Left forelimb (tissue), 1 donor: ENCODE data around the gene BCAS4.
"Not testable (repeated sequence)": the region's sequence is repeated elsewhere in the genome, so short reads cannot be mapped to it uniquely, and the experiment has no call there.

ENCODE experiments used
- DNase-seq: peaks from one replicate; pipeline ENCODE4 v3.0.0-alpha.2; 2018; ENCODE audit warnings: low spot score

BCAS4 gene

DNA sequence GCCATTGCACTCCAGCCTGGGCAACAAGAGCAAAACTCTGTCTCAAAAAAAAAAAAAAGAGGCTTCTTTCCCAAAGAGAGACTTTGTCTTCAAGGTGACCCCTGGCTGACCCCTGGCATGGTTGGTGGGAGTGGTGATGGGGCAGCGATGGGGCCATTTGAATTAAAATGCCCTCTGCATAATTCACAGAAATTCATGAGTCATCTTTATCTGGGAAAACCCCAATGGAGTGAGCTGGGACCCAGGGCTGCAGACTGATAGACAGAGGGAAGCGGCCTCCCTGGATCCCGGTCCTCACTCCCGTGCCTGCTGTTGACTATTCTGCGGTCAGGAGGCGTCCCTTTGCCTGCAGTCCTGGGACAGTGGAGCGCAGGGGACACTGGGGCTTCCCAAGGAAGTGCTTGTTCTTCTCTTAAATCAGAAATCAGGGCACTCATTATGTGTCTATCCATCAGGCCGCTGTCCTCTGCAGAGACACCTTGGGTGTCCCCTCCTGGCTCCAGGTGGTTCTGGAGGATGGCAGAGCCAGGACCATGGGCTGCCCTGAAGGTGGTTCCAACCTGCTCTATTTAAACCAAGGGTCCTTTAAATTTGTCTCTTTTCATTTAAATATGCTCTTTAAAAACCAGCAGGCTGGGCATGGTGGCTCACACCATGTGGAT is 23.3 kb upstream of the BCAS4 start:
- peak; percentile 14 for DNase-seq

DNA sequence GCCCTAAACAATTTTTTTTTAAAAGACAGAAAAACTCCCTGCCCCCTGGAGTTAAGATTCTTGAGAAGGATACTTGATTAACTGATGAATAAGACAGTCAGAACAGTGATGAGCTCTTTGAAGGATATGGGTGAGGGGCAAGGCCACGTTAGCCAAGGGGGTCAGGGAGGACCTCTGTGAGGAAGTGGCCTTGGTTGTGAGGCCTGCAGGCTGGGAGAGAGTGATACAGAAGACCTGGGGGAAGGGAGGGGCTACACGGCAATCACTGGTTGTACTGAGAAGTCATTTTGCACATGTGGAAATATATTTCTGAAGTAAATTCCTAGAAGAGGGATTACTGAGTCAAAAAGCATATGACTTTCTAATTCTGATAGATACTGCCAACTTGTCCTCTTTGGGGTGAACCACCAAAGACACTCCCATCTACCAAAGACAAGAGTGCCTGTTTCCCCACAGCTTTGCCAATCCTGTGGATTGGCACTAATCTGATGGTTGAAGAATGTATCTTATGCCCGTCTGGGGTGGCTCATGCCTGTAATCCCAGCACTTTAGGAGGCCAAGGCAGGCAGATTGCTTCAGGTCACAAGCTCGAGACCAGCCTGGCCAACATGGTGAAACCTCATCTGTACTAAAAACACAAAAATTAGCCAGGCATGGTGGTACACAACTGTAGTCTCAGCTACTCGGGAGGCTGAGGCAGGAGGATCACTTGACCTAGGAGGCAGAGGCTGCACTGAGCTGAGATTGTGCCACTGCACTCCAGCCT is 22.3 kb upstream of the BCAS4 start:
- DNase-seq = peak; percentile 30

DNA sequence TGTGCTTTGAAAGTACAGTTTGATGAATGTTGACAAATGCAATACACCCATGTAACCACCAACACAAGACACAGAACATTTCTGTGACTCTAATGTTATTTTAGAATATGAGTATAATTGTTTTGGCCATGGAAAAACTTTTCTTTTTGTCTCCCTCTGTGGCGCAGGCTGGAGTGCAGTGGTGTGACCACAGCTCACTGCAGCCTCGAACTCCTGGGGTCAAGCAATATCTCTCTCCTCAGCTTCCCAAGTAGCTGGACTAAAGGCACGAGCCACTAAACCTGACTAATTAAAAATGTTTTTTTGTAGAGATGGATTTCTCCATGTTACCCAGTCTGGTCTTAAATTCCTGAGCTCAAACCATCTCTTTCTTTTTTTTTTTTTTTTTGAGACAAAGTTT is 20.3 kb upstream of the BCAS4 start:
- DNase-seq = no peak

DNA sequence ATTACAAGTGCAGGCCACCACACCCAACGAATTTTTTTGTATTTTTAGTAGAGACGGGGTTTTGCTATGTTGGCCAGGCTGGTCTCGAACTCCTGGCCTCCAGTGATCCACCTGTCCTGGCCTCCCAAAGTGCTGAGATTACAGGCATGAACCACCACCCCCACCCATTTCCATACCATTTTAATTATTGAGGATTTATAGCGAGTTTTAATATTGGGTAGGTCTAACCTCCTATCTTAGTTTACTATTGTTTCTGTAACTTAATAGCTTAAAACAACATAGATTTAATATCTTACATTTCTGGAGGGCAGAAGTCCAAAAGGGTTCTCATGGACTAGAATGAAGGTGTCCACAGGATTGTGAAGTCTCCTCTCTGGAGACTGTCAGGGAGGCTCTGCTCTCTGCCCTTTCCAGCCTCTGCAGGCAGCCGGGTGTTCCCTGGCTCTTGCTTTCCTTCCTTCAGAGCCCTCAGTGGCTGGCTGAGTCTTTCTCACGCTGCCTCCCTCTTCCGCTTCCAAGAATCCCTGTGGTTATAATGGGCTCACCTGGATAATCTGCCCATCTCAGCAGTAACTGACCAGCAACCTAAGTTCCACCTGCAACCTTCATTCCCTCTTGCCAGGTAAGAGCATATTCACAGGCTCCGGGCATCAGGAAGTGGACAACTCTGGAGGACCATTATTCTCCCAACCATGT is 18.6 kb upstream of the BCAS4 start:
- DNase-seq = peak; percentile 26

DNA sequence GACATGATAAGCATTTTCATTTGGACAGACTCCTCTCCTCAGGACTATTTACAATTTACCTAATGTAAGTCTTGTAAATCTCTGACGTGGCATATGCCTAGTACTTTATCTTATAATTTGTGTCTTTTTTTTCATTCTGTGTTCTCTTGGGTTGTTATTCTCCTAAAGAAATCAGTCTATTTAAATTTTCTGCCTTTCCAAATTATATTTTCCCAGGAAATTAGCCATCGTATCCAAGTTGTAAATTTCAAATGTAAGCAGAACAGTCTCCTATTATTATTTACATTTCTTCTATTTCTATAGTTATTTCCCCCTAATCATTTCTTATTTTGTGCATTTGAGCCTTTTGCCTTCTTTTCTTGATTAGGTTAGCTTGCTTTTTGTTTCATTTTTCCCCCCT is 17.5 kb upstream of the BCAS4 start:
- DNase-seq = no peak

DNA sequence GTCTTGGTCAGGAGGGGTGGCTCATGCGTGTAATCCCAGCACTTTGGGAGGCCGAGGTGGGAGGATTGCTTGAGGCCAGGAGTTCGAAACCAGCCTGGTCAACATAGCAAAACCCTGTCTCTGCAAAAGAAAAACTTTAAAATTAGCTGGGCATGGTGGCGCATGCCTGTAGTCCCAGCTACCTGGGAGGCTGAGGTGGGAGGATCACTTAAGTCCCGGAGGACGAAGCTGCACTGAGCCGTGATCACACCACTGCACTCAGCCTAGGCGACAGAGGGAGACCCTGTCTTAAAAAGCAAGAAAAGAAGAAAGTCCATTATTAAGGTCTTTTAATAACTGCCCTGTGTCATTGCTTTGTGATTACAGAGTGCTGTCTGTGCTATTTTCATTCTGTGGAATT is 15.9 kb upstream of the BCAS4 start:
- DNase-seq = peak; percentile 11

DNA sequence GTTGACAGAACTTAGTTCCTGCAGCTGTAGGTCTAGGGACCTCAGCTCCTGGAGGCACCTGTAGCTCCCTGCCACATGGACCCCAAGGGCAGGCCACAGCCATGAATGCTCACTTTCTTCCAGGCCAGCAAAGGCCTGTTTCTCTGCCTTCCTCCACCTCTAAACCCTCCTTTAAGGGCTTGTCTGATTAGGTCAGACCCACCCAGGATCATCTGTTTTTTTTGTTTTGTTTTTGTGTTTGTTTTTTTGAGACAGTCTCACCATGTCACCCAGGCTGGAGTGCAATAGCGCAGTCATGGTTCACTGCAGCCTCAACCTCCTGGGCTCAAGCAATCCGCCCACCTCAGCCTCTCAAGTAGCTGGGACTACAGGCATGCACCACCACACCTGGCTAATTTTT is 11.5 kb upstream of the BCAS4 start:
- DNase-seq = no peak

DNA sequence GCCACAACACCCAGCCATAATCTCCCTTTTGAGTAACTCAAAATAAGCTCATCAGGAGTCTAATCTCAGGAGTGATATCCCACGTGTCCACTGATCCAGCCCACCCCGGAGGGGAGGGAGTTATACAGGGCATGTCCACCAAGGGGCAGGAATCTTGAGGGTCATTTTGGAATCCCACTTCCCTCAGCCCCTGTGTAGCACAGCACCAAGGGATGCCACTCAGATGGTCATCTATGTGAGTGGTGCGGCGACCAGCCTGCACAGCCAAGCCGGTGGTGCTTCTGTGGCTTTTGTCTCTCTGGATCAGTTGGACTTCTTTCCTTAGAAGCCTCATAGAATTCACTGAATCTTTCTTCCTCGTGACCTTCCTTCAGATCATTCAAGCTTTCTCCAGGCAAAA is 11.0 kb upstream of the BCAS4 start:
- no peak for DNase-seq

DNA sequence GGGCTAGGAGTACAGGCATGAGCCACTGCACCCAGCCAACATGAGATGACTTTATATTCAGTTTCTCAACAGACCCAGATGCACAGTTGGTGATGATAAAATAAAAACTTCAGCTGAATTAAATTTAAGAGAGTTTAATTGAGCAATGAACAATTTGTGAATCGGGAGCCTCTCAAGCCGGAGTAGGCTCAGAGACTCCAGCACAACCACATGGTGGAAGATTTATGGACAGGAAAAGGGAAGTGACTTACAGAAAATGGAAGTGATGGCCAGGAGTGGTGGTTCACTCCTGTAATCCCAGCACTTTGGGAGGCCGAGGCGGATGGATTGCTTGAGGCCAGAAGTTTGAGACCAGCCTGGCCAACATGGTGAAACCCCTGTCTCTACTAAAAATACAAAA is 10.4 kb upstream of the BCAS4 start:
- no peak for DNase-seq

DNA sequence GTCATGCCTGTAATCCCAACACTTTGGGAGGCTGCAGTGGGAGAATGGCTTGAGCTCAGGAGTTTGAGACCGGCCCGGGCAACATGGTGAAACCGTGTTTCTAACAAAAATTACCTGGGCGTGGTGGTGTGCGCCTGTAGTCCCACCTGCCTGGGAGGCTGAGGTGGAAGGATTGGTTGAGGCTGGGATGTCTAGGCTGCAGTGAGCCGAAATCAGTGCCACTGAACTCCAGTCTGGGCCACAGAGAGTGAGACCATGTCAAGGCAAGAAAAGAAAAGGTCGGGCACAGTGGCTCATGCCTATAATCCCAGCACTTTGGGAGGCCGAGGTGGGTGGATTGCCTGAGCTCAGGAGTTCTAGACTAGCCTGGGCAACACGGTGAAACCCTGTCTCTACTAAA is 8.2 kb upstream of the BCAS4 start:
- DNase-seq = no peak

DNA sequence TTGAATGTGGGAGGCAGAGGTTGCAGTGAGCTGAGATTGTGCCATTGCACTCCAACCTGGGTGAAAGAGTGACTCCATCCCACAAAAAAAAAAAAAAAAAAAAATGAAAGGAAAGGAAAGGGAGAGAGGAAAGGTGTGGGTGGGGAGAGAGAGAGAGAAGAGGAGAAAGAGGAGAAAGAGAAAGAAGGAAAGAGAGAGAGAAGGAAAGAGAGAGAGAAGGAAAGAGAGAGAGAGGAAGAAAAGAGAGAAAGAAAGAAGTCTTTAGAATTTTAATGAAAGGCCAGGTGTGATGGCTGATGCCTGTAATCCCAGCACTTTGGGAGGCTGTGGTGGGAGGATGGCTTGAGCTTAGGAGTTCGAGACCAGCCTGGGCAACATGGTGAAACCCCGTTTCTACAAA is 7.7 kb upstream of the BCAS4 start:
- no peak for DNase-seq

DNA sequence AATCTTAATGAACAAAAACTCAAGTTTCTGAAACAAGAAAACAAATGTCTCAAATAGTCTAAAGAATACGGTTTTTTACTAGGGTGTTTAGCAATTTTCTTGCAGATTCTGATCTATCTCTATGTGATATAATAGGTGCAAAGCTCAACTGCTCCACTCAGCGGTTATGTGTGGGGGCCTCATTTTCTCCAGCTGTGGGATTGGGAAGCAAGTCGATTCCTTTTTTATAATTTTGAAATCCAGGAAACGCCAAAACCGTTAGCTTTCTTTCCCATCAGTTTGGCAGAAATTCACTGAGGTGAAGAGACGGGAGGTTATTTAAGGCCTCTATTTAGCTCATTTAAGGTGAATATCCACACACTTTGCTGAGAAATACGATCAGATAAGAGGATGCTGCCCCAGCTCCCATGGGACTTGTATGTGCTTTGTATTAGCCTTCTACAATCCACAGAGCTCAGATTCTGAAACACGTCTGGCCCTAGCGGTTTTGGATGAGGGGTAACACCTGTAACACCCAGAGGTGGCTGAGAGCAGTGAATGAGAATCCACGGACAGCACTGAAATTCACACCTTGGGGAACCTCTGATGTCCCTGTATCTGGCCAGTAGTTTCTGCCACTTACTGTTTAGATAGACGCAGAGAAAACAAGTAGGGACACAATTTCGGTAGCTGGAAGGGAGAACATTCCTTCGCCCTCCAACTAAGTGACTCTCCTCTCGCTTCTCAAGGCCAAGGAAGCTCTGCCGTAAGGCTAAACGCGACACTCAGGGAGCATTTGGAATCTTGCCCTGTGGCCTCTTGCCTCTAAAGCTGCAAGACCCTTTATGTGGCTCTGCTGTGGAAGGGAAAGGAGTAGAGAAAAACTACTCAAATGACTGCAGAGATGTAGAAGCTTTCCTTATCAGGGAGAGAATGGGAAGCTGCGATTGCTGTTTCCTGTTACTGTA is 6.5 kb upstream of the BCAS4 start:
- no peak for DNase-seq

DNA sequence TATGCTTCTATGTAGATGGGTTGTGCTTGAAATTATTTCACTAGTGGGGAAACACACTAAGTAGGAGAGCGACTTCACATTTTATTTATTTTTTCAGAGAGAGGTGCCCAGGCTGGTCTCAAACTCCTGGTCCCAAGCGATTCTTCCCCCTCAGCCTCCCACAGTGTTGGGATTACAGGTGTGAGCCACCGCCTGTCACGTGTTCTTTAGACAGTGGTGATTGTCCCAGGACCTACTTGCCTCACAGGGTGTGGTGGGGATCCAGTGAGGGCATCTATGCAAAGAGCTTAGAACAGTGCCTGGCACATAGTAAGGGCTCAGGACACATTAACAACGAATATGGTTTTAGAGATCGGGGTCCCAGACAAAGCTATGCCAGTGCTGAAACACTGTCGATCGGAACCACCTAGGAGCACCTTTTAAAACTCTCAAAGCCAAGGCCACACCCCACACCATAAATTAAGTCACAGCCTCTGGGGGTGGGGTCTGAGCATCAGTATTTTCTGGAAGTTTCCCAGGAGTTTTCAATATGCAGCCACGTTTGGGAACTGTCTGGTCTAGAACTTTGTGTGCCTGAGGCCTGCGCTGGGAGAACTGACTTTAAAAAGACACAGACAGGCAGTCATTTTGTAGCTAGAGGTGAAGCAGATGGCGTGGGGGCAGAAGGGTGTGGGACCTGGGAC is 4.8 kb upstream of the BCAS4 start:
- no peak for DNase-seq

DNA sequence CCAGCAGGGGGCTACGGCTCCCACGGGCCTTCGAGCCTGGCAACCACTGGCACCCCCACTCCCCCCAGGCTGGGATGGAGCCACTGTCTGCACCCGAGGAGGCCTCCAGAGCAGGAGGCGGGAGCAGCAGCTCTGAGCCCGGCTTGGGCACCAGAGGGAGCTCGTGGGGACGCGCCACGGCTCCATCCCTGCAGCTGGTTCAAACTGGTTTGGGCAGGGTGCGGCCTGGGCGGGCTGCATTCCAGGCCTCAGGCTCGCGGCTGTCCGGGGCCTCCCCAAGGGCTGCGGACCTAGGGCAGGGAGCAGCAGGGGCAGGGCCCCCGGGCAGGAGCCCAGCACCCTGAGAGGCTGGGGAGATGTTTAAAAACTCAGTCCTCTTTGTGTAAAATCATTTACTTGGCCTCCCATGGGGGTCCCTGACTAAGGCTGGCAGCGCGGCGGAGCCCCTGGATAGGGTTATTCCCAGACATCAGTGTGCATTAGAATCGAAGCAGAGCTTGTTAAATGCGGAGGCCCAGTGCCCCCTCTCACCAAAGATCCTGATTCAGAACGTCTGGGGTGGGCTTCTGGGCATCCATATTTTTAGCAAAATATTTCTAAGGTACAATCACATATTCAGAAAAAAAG is 4.1 kb upstream of the BCAS4 start:
- DNase-seq = peak; percentile 93

DNA sequence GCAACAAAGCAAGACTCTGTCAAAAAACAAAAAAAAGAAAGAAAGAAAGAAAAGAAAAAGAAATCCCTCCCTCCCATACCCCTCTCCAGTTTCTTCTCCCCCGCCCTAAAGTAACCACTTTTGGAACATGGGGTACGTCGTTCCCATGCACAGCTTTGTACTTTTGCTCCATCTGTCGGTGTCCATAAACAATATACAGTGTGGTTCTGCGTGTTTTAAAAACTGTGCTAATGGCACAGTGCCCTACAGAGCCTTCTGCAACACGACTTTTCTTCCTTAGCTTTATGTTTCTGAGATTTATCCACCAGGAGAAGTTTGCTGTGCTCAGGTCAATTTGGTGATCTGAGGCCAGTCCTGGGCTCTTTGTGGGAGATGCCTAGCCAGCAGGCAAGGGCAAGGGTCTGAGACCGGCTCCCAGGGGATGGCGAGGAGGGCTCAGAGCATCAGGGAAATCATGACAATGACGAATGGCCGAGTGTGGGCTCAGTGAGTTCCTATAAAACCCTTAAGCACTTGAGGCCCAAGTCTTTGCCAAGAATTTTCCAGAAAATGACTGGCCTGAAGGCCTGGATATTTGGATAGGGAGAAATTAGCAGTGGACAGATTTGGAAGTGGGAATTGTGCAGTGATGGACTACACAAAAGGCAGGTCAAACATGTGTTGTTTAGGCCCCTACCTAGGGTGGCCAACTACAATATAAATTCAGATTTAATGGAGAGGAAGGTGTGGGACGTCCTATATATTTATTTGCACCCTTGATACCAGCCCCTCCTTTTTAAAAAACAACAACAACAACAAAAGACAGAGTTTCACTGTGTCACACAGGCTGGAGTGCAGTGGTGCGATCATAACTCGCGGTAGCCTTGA is 1.9 kb upstream of the BCAS4 start:
- no peak for DNase-seq

DNA sequence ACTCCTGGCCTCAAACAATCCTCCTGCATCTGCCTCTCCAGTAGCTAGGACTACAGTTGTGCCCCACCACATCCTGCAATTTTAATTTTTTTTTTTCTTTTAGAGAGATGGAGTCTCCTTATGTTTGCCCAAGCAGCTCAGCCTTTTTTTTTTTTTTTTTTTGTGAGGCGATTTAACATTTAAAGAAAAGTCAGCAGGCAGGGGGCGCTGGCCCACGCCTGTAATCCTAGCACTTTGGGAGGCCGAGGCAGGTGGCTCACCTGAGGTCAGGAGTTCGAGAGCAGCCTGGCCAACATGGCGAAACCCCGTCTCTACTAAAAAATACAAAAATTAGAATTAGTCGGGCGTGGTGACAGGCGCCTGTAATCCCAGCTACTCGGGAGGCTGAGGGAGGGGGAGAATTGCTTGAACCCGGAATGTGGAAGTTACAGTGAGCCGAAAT is 1.3 kb upstream of the BCAS4 start:
- not testable (repeated sequence) for DNase-seq

DNA sequence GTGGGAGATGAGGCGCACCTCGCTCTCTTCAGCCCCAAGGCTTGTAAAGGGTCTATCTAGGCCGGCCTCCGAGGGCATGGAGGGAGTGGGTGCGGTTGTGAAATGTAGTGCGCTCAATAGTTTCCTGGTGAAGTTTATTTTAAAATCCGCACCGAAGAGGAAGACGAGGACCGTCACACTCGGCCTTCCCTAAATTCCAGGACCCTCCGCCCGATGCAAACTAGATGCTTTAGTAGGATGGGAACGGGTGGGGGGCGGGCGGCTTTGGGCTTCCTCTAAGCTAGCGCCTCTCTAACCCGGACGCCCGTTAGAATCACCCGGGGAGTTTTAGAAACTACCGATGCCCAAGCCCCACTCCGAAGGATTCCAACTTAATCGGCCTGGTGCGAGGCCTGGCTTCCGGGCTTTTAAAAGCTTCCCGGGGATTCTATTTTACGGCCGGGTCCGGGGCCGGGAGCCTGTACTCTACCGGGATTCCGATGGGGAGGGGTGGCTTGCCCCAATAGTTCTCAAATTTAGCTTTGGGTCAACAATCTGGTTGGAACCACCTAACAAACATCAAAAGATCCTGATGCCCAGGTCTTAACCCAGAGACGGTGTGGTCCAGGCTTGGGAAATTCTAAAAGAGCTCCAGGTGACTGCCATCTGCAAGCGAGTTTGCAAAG is 548 bp upstream of the BCAS4 start:
- DNase-seq = no peak

DNA sequence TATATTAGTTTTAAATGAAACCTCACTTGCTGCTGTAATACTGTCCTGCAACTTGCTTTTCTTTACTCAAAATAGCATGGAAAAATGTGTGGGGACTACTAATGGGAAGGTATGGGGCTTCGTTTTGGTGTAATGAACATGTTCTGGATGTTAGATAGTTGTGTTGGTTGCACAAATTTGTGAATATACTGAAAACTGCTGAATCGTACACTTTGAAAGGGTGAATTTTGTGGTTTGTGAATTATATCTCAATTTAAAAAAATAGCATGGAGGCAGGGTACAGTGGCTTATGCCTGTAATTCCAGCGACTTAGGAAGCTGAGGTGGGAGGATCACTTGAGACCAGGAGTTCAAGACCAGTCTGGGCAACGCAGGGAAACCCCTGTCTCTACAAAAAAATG is 2.3 kb downstream of the BCAS4 start:
- no peak for DNase-seq

DNA sequence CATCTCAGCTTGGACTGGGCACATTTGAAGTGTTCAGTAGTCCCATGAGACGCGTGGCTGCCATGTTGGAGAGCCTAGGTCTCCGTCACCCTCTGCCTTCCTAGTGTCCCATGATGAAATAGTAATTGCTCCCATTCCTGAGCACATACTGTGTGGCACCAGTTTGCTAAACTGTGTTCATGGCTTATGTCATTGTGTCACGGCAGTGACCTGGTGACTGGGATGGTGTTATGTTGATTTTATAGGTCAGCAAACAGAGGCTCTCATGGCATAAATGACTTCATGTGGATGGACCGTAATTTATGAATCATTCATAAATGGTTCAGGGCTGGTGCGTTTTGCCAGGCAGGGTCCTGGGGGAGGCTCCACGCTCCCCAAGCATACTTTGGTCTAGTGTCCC is 3.8 kb downstream of the BCAS4 start:
- DNase-seq = no peak
